Psoas muscle (tissue), 8 donors: ENCODE data around the gene CNGB1. TPM values are rescaled to one million over a fixed set of nuclear protein-coding genes. Genes with fewer than 3 reads are reported as not detected.

Experiments used
- ATAC-seq, 4 donors: fragments of 200-7000 bp; cut with Tn5 transposase; one replicate each; pipeline ENCODE4 v1.9.1; 2020; ENCODE audit warnings: moderate library complexity in 3 of 4, mild to moderate bottlenecking in 2 of 4
- DNase-seq, 2 donors: peaks; one replicate each; pipeline ENCODE4 v3.0.0-alpha.2; 2020
- H3K27ac ChIP-seq: fragments of 200-600 bp; one replicate; pipeline ENCODE4 v1.8.0; 2022
- H3K27me3 ChIP-seq, 3 donors: fragments of 200-600 bp in 1 of 3; one replicate each; pipeline versions ENCODE4 v1.6.1 to v1.8.0; 2013 to 2022; ENCODE audit warnings: low read length in 2 of 3, mild to moderate bottlenecking in 2 of 3, moderate library complexity in 1 of 3; ENCODE audit not compliant: insufficient read depth in 3 of 3
- H3K36me3 ChIP-seq, 2 donors: fragments of 200-600 bp in 1 of 2; one replicate each; pipeline versions ENCODE4 v1.6.1 to v1.8.0; 2013 to 2022; ENCODE audit warnings: low read depth in 1 of 2, mild to moderate bottlenecking in 1 of 2, moderate library complexity in 1 of 2; ENCODE audit not compliant: insufficient read depth in 1 of 2
- H3K4me1 ChIP-seq: fragments of 200-600 bp; one replicate; pipeline ENCODE4 v1.8.0; 2022
- H3K4me3 ChIP-seq: fragments of 200-600 bp; one replicate; pipeline ENCODE4 v1.8.0; 2022; ENCODE audit warnings: mild to moderate bottlenecking
- H3K9me3 ChIP-seq: fragments of 200-600 bp; one replicate; pipeline ENCODE4 v1.8.0; 2022
- CTCF ChIP-seq: fragments of 200-600 bp; IDR thresholded peaks from one replicate; pipeline ENCODE4 v1.8.0; 2022; ENCODE audit warnings: antibody characterized with exemption
- WGBS, 3 donors: extraction: QIAGEN DNeasy Blood & Tissue Kit; methylation state at CpG; one replicate each; pipeline versions ENCODE4 v1.1.6 to v1.1.7; 2013; 5-methylcytosine and 5-hydroxymethylcytosine counted together
- intact Hi-C, 2 donors: fragments of 100-400 bp; cut with DNase I; formaldehyde crosslinking; loops; one replicate each; pipeline versions ENCODE4 v1.11.0 to v1.14.2; 2022
- polyA plus RNA-seq, 3 donors: library from polyadenylated mRNA; stranded (reverse); fragments of 200-250 nt; gene quantifications; one replicate each; pipeline ENCODE4 v1.2.3, GENCODE V29; 2013
- total RNA-seq, 4 donors: library from RNA; stranded (reverse); fragmentation: NEBNext Ultra II Directional in 2 of 4; extraction: Animal tissue kit (Norgen Biotek cat#: 25700) in 2 of 4; gene quantifications; one replicate each; pipeline versions ENCODE4 v1.2.1 to v1.2.4, GENCODE V29; 2021 to 2023
- donor health status: healthy with polysubstance abuse.
- donor health status: DM: no; HTN: no; CAD: no; lungs with moderate emphysema.
- donor health status: Bipolar disorder and iron deficiency.
- donor health status: healthy.
- donor health status: DM: yes; HTN: yes; CAD: no.
- donor health status: DM: no; HTN: no; CAD: no.
- donor health status: DM: no; HTN: no; CAD: no.
- donor health status: DM: yes; HTN: yes; CAD: no.

Gene CNGB1
- total and polyA plus RNA-seq, 7 donors: not detected

GRCh38 chr16:57893217-57893558, 77.7 kb downstream of the CNGB1 start:
- H3K4me1 ChIP-seq: no peaks in the 10 kb centered on the region
- intact Hi-C loops: loop anchor here in 1 of 2 donors (10.0 kb wide), 1 partner anchor 232 kb away; the partner anchor contains the start of gene CFAP20
- ATAC-seq: no peak
- TF ChIP-seq CTCF: no peak
- no peak for DNase-seq
- no peak overlapping the region for H3K27ac ChIP-seq
- H3K36me3 ChIP-seq: no peaks in the 10 kb centered on the region
- H3K9me3 ChIP-seq: no peaks in the 10 kb centered on the region
- no peak overlapping the region for H3K4me3 ChIP-seq
- peaks cover 0 to 17% (median 0%) of the 10 kb centered on the region in 3 donors for H3K27me3 ChIP-seq
- WGBS, 3 donors: 69 to 75% (median 72%) methylated on average over 5 of the region's 5 CpGs

GRCh38 chr16:57892447-57893096, 78.4 kb downstream of the CNGB1 start:
- Histone ChIP-seq H3K36me3 (no peaks in the 10 kb centered on the region), H3K4me1 (no peaks in the 10 kb centered on the region), H3K9me3 (no peaks in the 10 kb centered on the region), H3K27ac (no peak overlapping the region), H3K4me3 (no peak overlapping the region), H3K27me3 (peaks cover 0 to 18% (median 0%) of the 10 kb centered on the region in 3 donors)
- DNase-seq (no peak), ATAC-seq (no peak)
- TF ChIP-seq CTCF: no peak
- 62 to 65% (median 62%) methylated on average over 10 of the region's 10 CpGs for WGBS, 3 donors
- intact Hi-C loops: loop anchor here in 1 of 2 donors (10.0 kb wide), 1 partner anchor 232 kb away; the partner anchor contains the start of gene CFAP20

GRCh38 chr16:57892041-57892440, 78.9 kb downstream of the CNGB1 start:
- intact Hi-C loops: loop anchor here in 1 of 2 donors (10.0 kb wide), 1 partner anchor 233 kb away; the partner anchor contains the start of gene CFAP20
- TF ChIP-seq CTCF: no peak

GRCh38 chr16:57890752-57891111, 80.2 kb downstream of the CNGB1 start:
- intact Hi-C loops: loop anchor here in 1 of 2 donors (10.0 kb wide), 1 partner anchor 234 kb away; the partner anchor contains the start of gene CFAP20
- no peaks in the 10 kb centered on the region for H3K4me1 ChIP-seq
- ATAC-seq (no peak), DNase-seq (no peak)
- no peak overlapping the region for H3K27ac ChIP-seq
- 74 to 83% (median 74%) methylated on average over 3 of the region's 3 CpGs for WGBS, 3 donors
- H3K4me3 ChIP-seq: no peak overlapping the region
- no peaks in the 10 kb centered on the region for H3K9me3 ChIP-seq
- no peak for TF ChIP-seq CTCF
- no peaks in the 10 kb centered on the region for H3K36me3 ChIP-seq
- H3K27me3 ChIP-seq: peaks cover 0 to 24% (median under 1%) of the 10 kb centered on the region in 3 donors

More at GRCh38 chr16:57892041-57892440, 78.9 kb downstream of the CNGB1 start:
- ATAC-seq: no peak
- H3K27me3 ChIP-seq: peaks cover 0 to 18% (median 0%) of the 10 kb centered on the region in 3 donors
- 78 to 86% (median 82%) methylated on average over 8 of the region's 8 CpGs for WGBS, 3 donors
- no peaks in the 10 kb centered on the region for H3K36me3 ChIP-seq
- no peaks in the 10 kb centered on the region for H3K4me1 ChIP-seq
- DNase-seq: no peak
- H3K27ac ChIP-seq: no peak overlapping the region
- no peaks in the 10 kb centered on the region for H3K9me3 ChIP-seq
- H3K4me3 ChIP-seq: no peak overlapping the region
